ENCODE measurements around the gene CSAD.
"Not testable (repeated sequence)": the region's sequence is repeated elsewhere in the genome, so short reads cannot be mapped to it uniquely, and the experiment has no call there.

The CSAD gene

GRCh38 chr12:53173085-53173715, 7.5 kb downstream of the CSAD start:
- CTCF ChIA-PET: interaction anchor here (0.9 to 1.5 kb wide), 2 partner anchors 13 to 24 kb away, joined by 4 to 9 read pairs; no protein-coding TSS in a partner anchor

GRCh38 chr12:53172352-53172751, 8.4 kb downstream of the CSAD start:
- peaks cover 2% of the 10 kb centered on the region for H3K4me1 Mint-ChIP-seq
- CTCF ChIA-PET: interaction anchor here (0.8 to 1.5 kb wide), 2 partner anchors 12 to 42 kb away, joined by 3 to 9 read pairs; no protein-coding TSS in a partner anchor
- no peak overlapping the region for H3K27ac Mint-ChIP-seq
- H3K9me3 Mint-ChIP-seq: no peaks in the 10 kb centered on the region
- H3K27me3 Mint-ChIP-seq: no peaks in the 10 kb centered on the region
- H3K4me3 Mint-ChIP-seq: no peak overlapping the region
- no peaks in the 10 kb centered on the region for H3K36me3 Mint-ChIP-seq
- no peak for DNase-seq

More at GRCh38 chr12:53173085-53173715, 7.5 kb downstream of the CSAD start:
- H3K4me1 Mint-ChIP-seq: peaks cover 2% of the 10 kb centered on the region
- H3K9me3 Mint-ChIP-seq: no peaks in the 10 kb centered on the region
- H3K36me3 Mint-ChIP-seq: no peaks in the 10 kb centered on the region
- no peak overlapping the region for H3K27ac Mint-ChIP-seq
- DNase-seq: no peak
- no peak overlapping the region for H3K4me3 Mint-ChIP-seq
- H3K27me3 Mint-ChIP-seq: no peaks in the 10 kb centered on the region

GRCh38 chr12:53171725-53172329, 8.9 kb downstream of the CSAD start:
- no peak for DNase-seq
- H3K4me3 Mint-ChIP-seq: no peak overlapping the region
- CTCF ChIA-PET: interaction anchor here (0.8 to 1.5 kb wide), 3 partner anchors 11 to 42 kb away, joined by 3 to 9 read pairs (median 3); no protein-coding TSS in a partner anchor
- no peaks in the 10 kb centered on the region for H3K36me3 Mint-ChIP-seq
- H3K27ac Mint-ChIP-seq: no peak overlapping the region
- H3K9me3 Mint-ChIP-seq: no peaks in the 10 kb centered on the region
- peaks cover 2% of the 10 kb centered on the region for H3K4me1 Mint-ChIP-seq
- H3K27me3 Mint-ChIP-seq: no peaks in the 10 kb centered on the region

- no peak for DNase-seq
- Mint-ChIP-seq H3K27me3 (no peaks in the 10 kb centered on the region), H3K4me1 (peaks cover 2% of the 10 kb centered on the region), H3K4me3 (no peak overlapping the region), H3K9me3 (no peaks in the 10 kb centered on the region), H3K36me3 (no peaks in the 10 kb centered on the region), H3K27ac (no peak overlapping the region)
- CTCF ChIA-PET: interaction anchor here (1.2 kb wide), 1 partner anchor 11 kb away, joined by 3 read pairs; no protein-coding TSS in a partner anchor
These were observed 9.6 kb downstream of the CSAD start for GRCh38 chr12:53170876-53171724.

- H3K4me3 Mint-ChIP-seq: no peak overlapping the region
- CTCF ChIA-PET: no interaction called here
These were observed 10.5 kb downstream of the CSAD start for GRCh38 chr12:53170215-53170614.

GRCh38 chr12:53169644-53170043, 11.1 kb downstream of the CSAD start:
- H3K36me3 Mint-ChIP-seq: no peaks in the 10 kb centered on the region
- no peaks in the 10 kb centered on the region for H3K27me3 Mint-ChIP-seq
- H3K4me3 Mint-ChIP-seq: no peak overlapping the region
- H3K4me1 Mint-ChIP-seq: no peaks in the 10 kb centered on the region
- no peaks in the 10 kb centered on the region for H3K9me3 Mint-ChIP-seq
- CTCF ChIA-PET: no interaction called here
- H3K27ac Mint-ChIP-seq: no peak overlapping the region
- no peak for DNase-seq

More at GRCh38 chr12:53170215-53170614, 10.5 kb downstream of the CSAD start:
- Mint-ChIP-seq H3K27me3 (no peaks in the 10 kb centered on the region), H3K4me1 (no peaks in the 10 kb centered on the region), H3K27ac (no peak overlapping the region), H3K9me3 (no peaks in the 10 kb centered on the region), H3K36me3 (no peaks in the 10 kb centered on the region)
- DNase-seq: no peak

GRCh38 chr12:53166837-53167236, 13.9 kb downstream of the CSAD start:
- Mint-ChIP-seq H3K4me3 (no peak overlapping the region), H3K27me3 (no peaks in the 10 kb centered on the region), H3K27ac (no peak overlapping the region), H3K36me3 (no peaks in the 10 kb centered on the region), H3K4me1 (no peaks in the 10 kb centered on the region), H3K9me3 (no peaks in the 10 kb centered on the region)
- CTCF ChIA-PET: interaction anchor here (1.0 to 1.7 kb wide), 3 partner anchors 9 to 45 kb away, joined by 3 to 10 read pairs (median 4); no protein-coding TSS in a partner anchor
- DNase-seq: no peak

- not testable (repeated sequence) for H3K27me3 Mint-ChIP-seq, H3K9me3 Mint-ChIP-seq, H3K36me3 Mint-ChIP-seq, DNase-seq, H3K4me1 Mint-ChIP-seq, H3K4me3 Mint-ChIP-seq, H3K27ac Mint-ChIP-seq
- CTCF ChIA-PET: interaction anchor here (0.7 to 6.3 kb wide), 2 partner anchors 49 to 121 kb away, joined by 3 to 69 read pairs; no protein-coding TSS in a partner anchor
These were observed 17.7 kb downstream of the CSAD start for GRCh38 chr12:53163008-53163407.

- Mint-ChIP-seq H3K9me3 (no peaks in the 10 kb centered on the region), H3K36me3 (no peaks in the 10 kb centered on the region), H3K27me3 (no peaks in the 10 kb centered on the region), H3K4me1 (peaks cover 10% of the 10 kb centered on the region), H3K4me3 (no peak overlapping the region), H3K27ac (no peak overlapping the region)
- CTCF ChIA-PET: interaction anchor here (0.5 to 6.3 kb wide), 19 partner anchors 11 to 261 kb away, joined by 3 to 69 read pairs (median 14); partner anchors contain the start of genes AAAS, CSAD, ESPL1 and ITGB7
- DNase-seq: no peak
These were observed 19.4 kb downstream of the CSAD start for GRCh38 chr12:53161119-53161911.

GRCh38 chr12:53160673-53161072, 20.1 kb downstream of the CSAD start:
- Mint-ChIP-seq H3K4me3 (no peak overlapping the region), H3K4me1 (peaks cover 10% of the 10 kb centered on the region), H3K27me3 (no peaks in the 10 kb centered on the region), H3K36me3 (no peaks in the 10 kb centered on the region), H3K9me3 (no peaks in the 10 kb centered on the region), H3K27ac (no peak overlapping the region)
- CTCF ChIA-PET: interaction anchor here (0.5 to 6.3 kb wide), 28 partner anchors 10 to 262 kb away, joined by 3 to 69 read pairs (median 8); partner anchors contain the start of genes AAAS, CSAD, ESPL1 and ITGB7
- DNase-seq: no peak

- CTCF ChIA-PET: interaction anchor here (0.7 to 6.3 kb wide), 44 partner anchors 8 to 349 kb away, joined by 3 to 69 read pairs (median 6); partner anchors contain the start of genes AAAS, CSAD, ESPL1 and ITGB7
- Mint-ChIP-seq H3K27me3 (no peaks in the 10 kb centered on the region), H3K27ac (no peak overlapping the region), H3K4me3 (no peak overlapping the region), H3K36me3 (no peaks in the 10 kb centered on the region), H3K9me3 (no peaks in the 10 kb centered on the region), H3K4me1 (peaks cover 10% of the 10 kb centered on the region)
- no peak for DNase-seq
These were observed 20.7 kb downstream of the CSAD start for GRCh38 chr12:53160000-53160399.

GRCh38 chr12:53159195-53159839, 21.4 kb downstream of the CSAD start:
- Mint-ChIP-seq H3K4me1 (peaks cover 10% of the 10 kb centered on the region), H3K9me3 (no peaks in the 10 kb centered on the region), H3K36me3 (no peaks in the 10 kb centered on the region), H3K27ac (peak overlapping the region; percentile 15), H3K4me3 (no peak overlapping the region), H3K27me3 (no peaks in the 10 kb centered on the region)
- CTCF ChIA-PET: interaction anchor here (0.7 to 6.3 kb wide), 40 partner anchors 9 to 349 kb away, joined by 3 to 69 read pairs (median 6); partner anchors contain the start of genes AAAS, CSAD, ESPL1 and ITGB7
- peak; percentile 94 for DNase-seq

GRCh38 chr12:53152390-53152789, 28.3 kb downstream of the CSAD start:
- H3K4me3 Mint-ChIP-seq: no peak overlapping the region
- no peaks in the 10 kb centered on the region for H3K36me3 Mint-ChIP-seq
- no peaks in the 10 kb centered on the region for H3K9me3 Mint-ChIP-seq
- no peaks in the 10 kb centered on the region for H3K4me1 Mint-ChIP-seq
- DNase-seq: no peak
- CTCF ChIA-PET: interaction anchor here (1.2 kb wide), 1 partner anchor 15 kb away, joined by 3 read pairs; no protein-coding TSS in a partner anchor
- peaks cover 7% of the 10 kb centered on the region for H3K27me3 Mint-ChIP-seq
- no peak overlapping the region for H3K27ac Mint-ChIP-seq
